K562 (cell line): ENCODE results near the gene DOCK6. TPM values are rescaled to one million over a fixed set of nuclear protein-coding genes. Genes with fewer than 3 reads are reported as not detected.
A peak's percentile ranks its signal among the peaks of the same experiment; 100 is the strongest.

Experiments used
- ATAC-seq: fragments of 200-7000 bp; cut with Tn5 transposase; 3 replicates; pipeline ENCODE4 v1.9.1; 2020; ENCODE audit warnings: moderate library complexity
- BruUV-seq: library from RNA; stranded (reverse); fragments of 400-500 nt; replicated peaks from 2 replicates; lab custom pipeline; 2021; lab: Mats Ljungman, UMichigan
- CTCF ChIA-PET: fragments of 300-600 bp; formaldehyde crosslinking; extraction: SDS; loops from one replicate; lab custom pipeline; 2021; ENCODE audit warnings: low intra/inter-chr PET ratio; lab: Yijun Ruan, JAX
- POLR2A ChIA-PET: fragments of 300-600, 350-650 bp; sonication (Branson Sonifier 250); formaldehyde crosslinking; extraction: SDS; loops from one replicate; lab custom pipeline; 2021; ENCODE audit warnings: antibody characterized with exemption, inconsistent platforms; lab: Yijun Ruan, JAX
- DNase-seq, 4 experiments: peaks; one replicate each; pipeline versions ENCODE4 v3.0.0 to v3.0.0-alpha.2; 2011 to 2018; ENCODE audit warnings: low spot score in 3 of 4, mixed read lengths in 3 of 4; ENCODE audit errors: extremely low read depth in 1 of 4
- FAIRE-seq: peaks from 2 replicates; lab custom pipeline; 2011; peaks lifted over from hg19 to GRCh38; lab: Jason Lieb, UNC
- H2AFZ ChIP-seq: 2 replicates; pipeline ENCODE4 v1.6.0; 2011; ENCODE audit warnings: low read depth, low read length, control low read depth, inconsistent platforms
- H3K27ac ChIP-seq: fragments of 200-600 bp; 3 replicates; pipeline ENCODE4 v1.8.0; 2011; ENCODE audit warnings: low read depth, mild to moderate bottlenecking, control low read depth, inconsistent platforms, low read length, moderate library complexity, mixed read lengths; ENCODE audit errors: extremely low read depth
- H3K27me3 ChIP-seq, 2 experiments: fragments of 300-600 bp in 1 of 2; 2 replicates in 1 of 2; 3 replicates in 1 of 2; pipeline versions ENCODE4 v1.6.0 to v1.8.0; 2011; ENCODE audit warnings: inconsistent platforms in 2 of 2, low read length in 2 of 2, mild to moderate bottlenecking in 1 of 2, mixed read lengths in 1 of 2, moderate library complexity in 1 of 2; ENCODE audit not compliant: control insufficient read depth in 2 of 2, insufficient read depth in 2 of 2
- H3K36me3 ChIP-seq: fragments of 300-600 bp; 3 replicates; pipeline ENCODE4 v1.8.0; 2011; ENCODE audit warnings: mild to moderate bottlenecking, low read length, inconsistent platforms; ENCODE audit not compliant: control insufficient read depth, insufficient read depth
- H3K4me1 ChIP-seq, 2 experiments: fragments of 200-600 bp in 1 of 2; replicated peaks in 1 of 2; 2 replicates in 1 of 2; 3 replicates in 1 of 2; pipeline versions ENCODE4 v1.5.1 to v1.8.0; 2011; ENCODE audit warnings: inconsistent platforms in 2 of 2, low read length in 2 of 2, mild to moderate bottlenecking in 1 of 2, mixed read lengths in 1 of 2, moderate library complexity in 1 of 2; ENCODE audit not compliant: control insufficient read depth in 2 of 2, insufficient read depth in 2 of 2
- H3K4me2 ChIP-seq: 2 replicates; pipeline ENCODE4 v1.6.1; 2011; ENCODE audit warnings: low read length, control low read depth, inconsistent platforms, mixed read lengths; ENCODE audit not compliant: insufficient read depth
- H3K4me3 ChIP-seq: fragments of 200-600 bp; sonication (generic), shearing (Covaris generic); 2 replicates; pipeline ENCODE4 v1.5.1; 2016; ENCODE audit warnings: control low read depth, inconsistent platforms
- H3K79me2 ChIP-seq: fragments of 200-600 bp; 3 replicates; pipeline ENCODE4 v1.8.0; 2011; ENCODE audit warnings: low read length, inconsistent platforms; ENCODE audit not compliant: control insufficient read depth, insufficient read depth
- H3K9ac ChIP-seq, 2 experiments: 2 replicates each; pipeline versions ENCODE4 v1.6.0 to v1.6.1; 2011; ENCODE audit warnings: low read depth in 2 of 2, low read length in 2 of 2, control low read depth in 1 of 2, inconsistent platforms in 1 of 2, mild to moderate bottlenecking in 1 of 2, mixed read lengths in 1 of 2; ENCODE audit not compliant: insufficient read depth in 1 of 2
- H3K9me1 ChIP-seq: one replicate; pipeline ENCODE4 v1.6.0; 2011; ENCODE audit warnings: inconsistent platforms, mild to moderate bottlenecking, low read length, moderate library complexity; ENCODE audit not compliant: control insufficient read depth, insufficient read depth
- H3K9me3 ChIP-seq: replicated peaks from 2 replicates; pipeline ENCODE4 v1.5.1; 2011; ENCODE audit warnings: low read depth, low read length, inconsistent platforms; ENCODE audit not compliant: control insufficient read depth, insufficient read depth
- H4K20me1 ChIP-seq: replicated peaks from 2 replicates; pipeline ENCODE4 v1.6.1; 2011; ENCODE audit warnings: low read length, inconsistent platforms, mixed read lengths; ENCODE audit not compliant: control insufficient read depth, insufficient read depth
- E2F3 ChIP-seq: fragments of 250-450 bp; sonication (Bioruptor Pico); IDR thresholded peaks from 2 replicates; pipeline ENCODE4 v1.4.0; 2020; ENCODE audit warnings: mild to moderate bottlenecking
- HMGN3 ChIP-seq: IDR thresholded peaks from 2 replicates; pipeline ENCODE4 v1.6.1; 2011; ENCODE audit warnings: borderline replicate concordance, low read depth, mild to moderate bottlenecking, mixed read lengths, low read length; ENCODE audit not compliant: insufficient read length; ENCODE audit errors: extremely low read depth
- ILF3 ChIP-seq: fragments of 450-650 bp; IDR thresholded peaks from 2 replicates; pipeline ENCODE4 v1.6.1; 2018; ENCODE audit warnings: antibody characterized with exemption, mild to moderate bottlenecking, moderate library complexity, borderline replicate concordance
- JUNB ChIP-seq: fragments of 450-650 bp; formaldehyde crosslinking; conservative IDR thresholded peaks from 2 replicates; pipeline ENCODE4 v1.4.0; 2020; ENCODE audit warnings: mild to moderate bottlenecking
- MEF2D ChIP-seq: conservative IDR thresholded peaks from 2 replicates; pipeline ENCODE4 v1.6.1; 2016; ENCODE audit warnings: low read depth, missing genetic modification characterization, missing compliant biosample characterization
- NR0B1 ChIP-seq: fragments of 450-650 bp; IDR thresholded peaks from one replicate; pipeline ENCODE4 v1.6.1; 2018; ENCODE audit warnings: mild to moderate bottlenecking, moderate library complexity; ENCODE audit not compliant: partially characterized antibody
- RERE ChIP-seq: sonication (generic); formaldehyde crosslinking; IDR thresholded peaks from 2 replicates; pipeline ENCODE4 v1.8.0; 2023; ENCODE audit warnings: missing genetic modification reagents, mild to moderate bottlenecking, borderline replicate concordance
- SMARCC2 ChIP-seq: fragments of 450-650 bp; IDR thresholded peaks from 2 replicates; pipeline ENCODE4 v1.6.1; 2017; ENCODE audit warnings: antibody characterized with exemption, moderate library complexity, mild to moderate bottlenecking, low read depth
- SNIP1 ChIP-seq: fragments of 450-650 bp; IDR thresholded peaks from 2 replicates; pipeline ENCODE4 v1.7.1; 2017; ENCODE audit warnings: low read depth, mild to moderate bottlenecking
- ZNF197 ChIP-seq: fragments of 200-800 bp; sonication (Bioruptor generic); IDR thresholded peaks from 2 replicates; pipeline ENCODE4 v1.6.1; 2016; ENCODE audit warnings: low read depth, missing genetic modification characterization, missing compliant biosample characterization
- ZNF354B ChIP-seq: fragments of 250-450 bp; sonication (Bioruptor Pico); IDR thresholded peaks from 2 replicates; pipeline ENCODE4 v1.4.0; 2020
- ZNF444 ChIP-seq: fragments of 250-450 bp; sonication (Bioruptor Pico); IDR thresholded peaks from 2 replicates; pipeline ENCODE4 v1.4.0; 2020; ENCODE audit warnings: mild to moderate bottlenecking, moderate library complexity
- WGBS: fragments of 100-300 bp; shearing (Covaris generic); methylation state at CpG from one replicate; pipeline ENCODE4 v1.1.6; 2016; ENCODE audit warnings: low coverage, mixed read lengths; ENCODE audit not compliant: insufficient coverage; ENCODE audit errors: missing lambda C conversion rate; 5-methylcytosine and 5-hydroxymethylcytosine counted together
- in situ Hi-C: fragments of 300-500 bp; cut with MboI; formaldehyde crosslinking; loops from 4 replicates; pipeline ENCODE4 v1.15.0; 2018; ENCODE audit warnings: inconsistent platforms, mixed read lengths
- intact Hi-C: fragments of 100-400 bp; cut with micrococcal nuclease; formaldehyde crosslinking; loops from 2 replicates; pipeline ENCODE4 v1.14.2; 2022
- polyA plus RNA-seq, 8 experiments: library from polyadenylated mRNA; depleted of rRNA in 4 of 8; stranded (reverse) in 5 of 8; unstranded in 3 of 8; fragments of >200 nt; fragmentation: Nextera tagmentation in 2 of 8; fragmentation: Illumina TruSeq in 1 of 8; extraction: Ambion mirVana in 2 of 8; extraction: Trizol in 1 of 8; gene quantifications; 2 replicates each; pipeline versions ENCODE4 v1.2.1 to v1.2.3, GENCODE V29; 2011 to 2014; ENCODE audit warnings: inconsistent platforms in 1 of 8, missing spikeins in 1 of 8
- total RNA-seq, 7 experiments: library from RNA; depleted of rRNA in 6 of 7; stranded (reverse); fragments of >200 nt in 6 of 7; fragmentation: Illumina TruSeq in 2 of 7; extraction: Trizol in 2 of 7; gene quantifications; 2 replicates each; pipeline versions ENCODE4 v1.2.1 to v1.2.3, GENCODE V29; 2011 to 2021; ENCODE audit warnings: low replicate concordance in 1 of 7

DOCK6 gene
- total and polyA plus RNA-seq, 9 of the 15 experiments (the other 6 are each of a cell fraction or from before 2014, with no cell fraction given) = 0.35 to 19.3 (median 3.8) TPM

- peak in 1 of 4 experiments; percentile 5 for DNase-seq
- Histone ChIP-seq H3K9me1 (no peaks in the 10 kb centered on the region), H3K9ac (no peak overlapping the region), H4K20me1 (no peaks in the 10 kb centered on the region), H3K27me3 (peaks cover 23 to 42% of the 10 kb centered on the region in 2 experiments), H3K4me2 (no peak overlapping the region), H3K36me3 (no peaks in the 10 kb centered on the region), H3K79me2 (no peaks in the 10 kb centered on the region), H3K9me3 (no peaks in the 10 kb centered on the region), H3K4me1 (0 out of 5 replicates have a peak, but pooled peaks cover 0 to 6% of the 10 kb centered on the region in 2 experiments), H2AFZ (no peak overlapping the region), H3K27ac (no peak overlapping the region), H3K4me3 (no peak overlapping the region)
- intact Hi-C loops (loop anchor here (10.0 kb wide), 1 partner anchor 185 kb away; the partner anchor contains the start of gene ELAVL3), in situ Hi-C loops (loop anchor here (5.0 kb wide), 2 partner anchors 77 to 137 kb away; partner anchors contain the start of genes ODAD3 and PRKCSH)
- CTCF ChIA-PET = interaction anchor here (0.6 kb wide), 1 partner anchor 19 kb away, joined by 3 read pairs; no protein-coding TSS in a partner anchor
- no peak for ATAC-seq
- TF ChIP-seq NR0B1 (no peak), SMARCC2 (no peak), E2F3 (CRISPR knock-in tag) (no peak), SNIP1 (no peak), JUNB (CRISPR knock-in tag) (no peak), ZNF197 (CRISPR knock-in tag) (no peak), RERE (CRISPR knock-in tag) (no peak), MEF2D (no peak), ILF3 (no peak), ZNF354B (CRISPR knock-in tag) (no peak), HMGN3 (no peak), ZNF444 (CRISPR knock-in tag) (no peak)
- BruUV-seq = no TSS peak
- POLR2A ChIA-PET = no interaction called here
- 7% methylated on average over 8 of the region's 8 CpGs for WGBS
- no peak for FAIRE-seq
These were observed 37.9 kb upstream of the DOCK6 start for GRCh38 chr19:11299946-11300810.
